GM23338 (cell line): ENCODE data around the gene ATP8A1.

ENCODE experiments used
- CREB1 ChIP-seq: fragments of 250-450 bp; sonication (Bioruptor Pico); IDR thresholded peaks from 2 replicates; pipeline ENCODE4 v1.5.0; 2020; ENCODE audit warnings: low read depth, mild to moderate bottlenecking, moderate library complexity
- EZH2 ChIP-seq: fragments of 200-600 bp; sonication (generic); IDR thresholded peaks from one replicate; pipeline ENCODE4 v1.8.0; 2017; ENCODE audit warnings: antibody characterized with exemption, mild to moderate bottlenecking, low read depth; ENCODE audit not compliant: unreplicated experiment
- EZH2phosphoT487 ChIP-seq: fragments of 200-600 bp; sonication (generic); IDR thresholded peaks from one replicate; pipeline ENCODE4 v1.8.1; 2018; ENCODE audit warnings: antibody characterized with exemption; ENCODE audit not compliant: unreplicated experiment
- TF ChIP-seq, protein P1 (sequence below), 2 experiments: fragments of 200-600 bp in 1 of 2; sonication (generic) in 1 of 2; conservative IDR thresholded peaks; 2 replicates each; pipeline versions ENCODE4 v1.5.1 to v1.6.1; 2016 to 2017; ENCODE audit warnings: antibody characterized with exemption in 2 of 2, low read depth in 2 of 2, mild to moderate bottlenecking in 2 of 2, moderate library complexity in 1 of 2
- TF ChIP-seq, protein P2 (sequence below): IDR thresholded peaks from one replicate; pipeline ENCODE4 v1.6.1; 2018; ENCODE audit warnings: antibody characterized with exemption; ENCODE audit not compliant: unreplicated experiment

DNA sequence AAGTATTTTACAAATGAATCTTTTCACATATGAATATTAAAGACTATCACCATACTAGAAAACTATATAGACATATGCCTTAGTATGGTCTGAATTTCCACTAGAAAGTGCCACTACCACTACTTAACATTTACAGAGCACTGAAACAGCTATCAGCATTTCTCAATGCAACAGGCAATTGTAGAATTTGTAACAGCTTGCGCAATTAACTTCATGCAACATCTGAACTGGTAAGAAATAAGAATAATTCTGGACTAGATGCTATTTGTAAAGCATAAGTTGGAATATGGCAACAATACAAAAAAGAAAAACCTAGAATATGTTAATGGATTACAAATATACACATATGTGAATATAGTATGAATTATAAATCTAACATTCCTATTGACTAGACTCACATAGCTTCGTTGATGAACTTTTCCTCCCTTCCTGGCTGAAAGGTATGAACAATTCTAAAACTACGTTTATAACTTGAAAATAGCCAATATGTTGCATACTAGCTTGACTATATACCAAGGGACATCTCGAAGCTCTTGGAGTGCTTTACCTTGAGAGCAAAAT, 82.0 kb downstream of the ATP8A1 start:
- TF ChIP-seq, protein P1, sequence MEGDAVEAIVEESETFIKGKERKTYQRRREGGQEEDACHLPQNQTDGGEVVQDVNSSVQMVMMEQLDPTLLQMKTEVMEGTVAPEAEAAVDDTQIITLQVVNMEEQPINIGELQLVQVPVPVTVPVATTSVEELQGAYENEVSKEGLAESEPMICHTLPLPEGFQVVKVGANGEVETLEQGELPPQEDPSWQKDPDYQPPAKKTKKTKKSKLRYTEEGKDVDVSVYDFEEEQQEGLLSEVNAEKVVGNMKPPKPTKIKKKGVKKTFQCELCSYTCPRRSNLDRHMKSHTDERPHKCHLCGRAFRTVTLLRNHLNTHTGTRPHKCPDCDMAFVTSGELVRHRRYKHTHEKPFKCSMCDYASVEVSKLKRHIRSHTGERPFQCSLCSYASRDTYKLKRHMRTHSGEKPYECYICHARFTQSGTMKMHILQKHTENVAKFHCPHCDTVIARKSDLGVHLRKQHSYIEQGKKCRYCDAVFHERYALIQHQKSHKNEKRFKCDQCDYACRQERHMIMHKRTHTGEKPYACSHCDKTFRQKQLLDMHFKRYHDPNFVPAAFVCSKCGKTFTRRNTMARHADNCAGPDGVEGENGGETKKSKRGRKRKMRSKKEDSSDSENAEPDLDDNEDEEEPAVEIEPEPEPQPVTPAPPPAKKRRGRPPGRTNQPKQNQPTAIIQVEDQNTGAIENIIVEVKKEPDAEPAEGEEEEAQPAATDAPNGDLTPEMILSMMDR (conservative IDR thresholded peaks at IDR 0.05; ENCODE audit: low read depth in 2 of 2) = no peak
- TF ChIP-seq EZH2 (no peak), CREB1 (no peak), EZH2phosphoT487 (no peak)
- TF ChIP-seq, protein P2, sequence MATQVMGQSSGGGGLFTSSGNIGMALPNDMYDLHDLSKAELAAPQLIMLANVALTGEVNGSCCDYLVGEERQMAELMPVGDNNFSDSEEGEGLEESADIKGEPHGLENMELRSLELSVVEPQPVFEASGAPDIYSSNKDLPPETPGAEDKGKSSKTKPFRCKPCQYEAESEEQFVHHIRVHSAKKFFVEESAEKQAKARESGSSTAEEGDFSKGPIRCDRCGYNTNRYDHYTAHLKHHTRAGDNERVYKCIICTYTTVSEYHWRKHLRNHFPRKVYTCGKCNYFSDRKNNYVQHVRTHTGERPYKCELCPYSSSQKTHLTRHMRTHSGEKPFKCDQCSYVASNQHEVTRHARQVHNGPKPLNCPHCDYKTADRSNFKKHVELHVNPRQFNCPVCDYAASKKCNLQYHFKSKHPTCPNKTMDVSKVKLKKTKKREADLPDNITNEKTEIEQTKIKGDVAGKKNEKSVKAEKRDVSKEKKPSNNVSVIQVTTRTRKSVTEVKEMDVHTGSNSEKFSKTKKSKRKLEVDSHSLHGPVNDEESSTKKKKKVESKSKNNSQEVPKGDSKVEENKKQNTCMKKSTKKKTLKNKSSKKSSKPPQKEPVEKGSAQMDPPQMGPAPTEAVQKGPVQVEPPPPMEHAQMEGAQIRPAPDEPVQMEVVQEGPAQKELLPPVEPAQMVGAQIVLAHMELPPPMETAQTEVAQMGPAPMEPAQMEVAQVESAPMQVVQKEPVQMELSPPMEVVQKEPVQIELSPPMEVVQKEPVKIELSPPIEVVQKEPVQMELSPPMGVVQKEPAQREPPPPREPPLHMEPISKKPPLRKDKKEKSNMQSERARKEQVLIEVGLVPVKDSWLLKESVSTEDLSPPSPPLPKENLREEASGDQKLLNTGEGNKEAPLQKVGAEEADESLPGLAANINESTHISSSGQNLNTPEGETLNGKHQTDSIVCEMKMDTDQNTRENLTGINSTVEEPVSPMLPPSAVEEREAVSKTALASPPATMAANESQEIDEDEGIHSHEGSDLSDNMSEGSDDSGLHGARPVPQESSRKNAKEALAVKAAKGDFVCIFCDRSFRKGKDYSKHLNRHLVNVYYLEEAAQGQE = no peak
